HEK293T (cell line): ENCODE results near the gene USP15.
"Not testable (repeated sequence)": the region's sequence is repeated elsewhere in the genome, so short reads cannot be mapped to it uniquely, and the experiment has no call there.

Experiments used
- CTCF ChIA-PET: fragments of 350-600 bp; formaldehyde crosslinking; extraction: SDS; loops from one replicate; lab custom pipeline; 2021; ENCODE audit warnings: antibody characterized with exemption, inconsistent platforms; lab: Yijun Ruan, JAX
- POLR2A ChIA-PET: fragments of 350-600 bp; formaldehyde crosslinking; extraction: SDS; loops from one replicate; lab custom pipeline; 2020; ENCODE audit warnings: antibody characterized with exemption, inconsistent platforms; lab: Yijun Ruan, JAX
- DNase-seq: peaks from one replicate; pipeline ENCODE4 v3.0.0; 2012; ENCODE audit warnings: mixed read lengths; ENCODE audit errors: extremely low spot score
- ARNT ChIP-seq: fragments of 450-650 bp; IDR thresholded peaks from 2 replicates; pipeline ENCODE4 v1.6.1; 2017; ENCODE audit warnings: mild to moderate bottlenecking
- BHLHE40 ChIP-seq: fragments of 450-650 bp; IDR thresholded peaks from 2 replicates; pipeline ENCODE4 v1.6.1; 2016; ENCODE audit warnings: mild to moderate bottlenecking, moderate library complexity, borderline replicate concordance
- CTBP1 ChIP-seq: fragments of 450-650 bp; IDR thresholded peaks from 2 replicates; pipeline ENCODE4 v1.6.1; 2016; ENCODE audit warnings: borderline replicate concordance
- ELF4 ChIP-seq: fragments of 450-650 bp; IDR thresholded peaks from 2 replicates; pipeline ENCODE4 v1.6.1; 2017; ENCODE audit warnings: antibody characterized with exemption
- FOXA1 ChIP-seq: fragments of 450-650 bp; IDR thresholded peaks from 2 replicates; pipeline ENCODE4 v1.6.1; 2016; ENCODE audit warnings: mild to moderate bottlenecking
- FOXK2 ChIP-seq: fragments of 450-650 bp; IDR thresholded peaks from 2 replicates; pipeline ENCODE4 v1.6.1; 2016; ENCODE audit warnings: mild to moderate bottlenecking
- FOXM1 ChIP-seq: fragments of 450-650 bp; IDR thresholded peaks from 2 replicates; pipeline ENCODE4 v1.6.1; 2017; ENCODE audit warnings: mild to moderate bottlenecking, borderline replicate concordance
- HDGF ChIP-seq: fragments of 450-650 bp; IDR thresholded peaks from 2 replicates; pipeline ENCODE4 v1.6.1; 2017; ENCODE audit warnings: antibody characterized with exemption, borderline replicate concordance
- L3MBTL2 ChIP-seq: fragments of 450-650 bp; conservative IDR thresholded peaks from 2 replicates; pipeline ENCODE4 v1.6.1; 2016; ENCODE audit warnings: mild to moderate bottlenecking
- LEF1 ChIP-seq: fragments of 450-650 bp; IDR thresholded peaks from 2 replicates; pipeline ENCODE4 v1.6.1; 2017; ENCODE audit warnings: mild to moderate bottlenecking, borderline replicate concordance
- NFRKB ChIP-seq: fragments of 450-650 bp; IDR thresholded peaks from 2 replicates; pipeline ENCODE4 v1.6.1; 2016; ENCODE audit warnings: mild to moderate bottlenecking, moderate library complexity
- PKNOX1 ChIP-seq: fragments of 450-650 bp; IDR thresholded peaks from 2 replicates; pipeline ENCODE4 v1.6.1; 2016
- SP1 ChIP-seq: fragments of 450-650 bp; IDR thresholded peaks from 2 replicates; pipeline ENCODE4 v1.6.1; 2017
- SUZ12 ChIP-seq: fragments of 450-650 bp; IDR thresholded peaks from 2 replicates; pipeline ENCODE4 v1.6.1; 2016; ENCODE audit warnings: mild to moderate bottlenecking
- TARDBP ChIP-seq: fragments of 450-650 bp; IDR thresholded peaks from 2 replicates; pipeline ENCODE4 v1.6.1; 2016
- ZNF384 ChIP-seq: fragments of 450-650 bp; IDR thresholded peaks from 2 replicates; pipeline ENCODE4 v1.6.1; 2016

The USP15 gene

GRCh38 chr12:62320054-62320453 is 59.9 kb downstream of the USP15 start:
- ChIA-PET CTCF (no interaction called here), POLR2A (no interaction called here)
- DNase-seq: no peak
- no peak for TF ChIP-seq SUZ12
- no peak for TF ChIP-seq FOXM1
- TF ChIP-seq ELF4: no peak
- no peak for TF ChIP-seq ARNT
- TF ChIP-seq FOXK2: no peak
- no peak for TF ChIP-seq NFRKB
- no peak for TF ChIP-seq PKNOX1
- no peak for TF ChIP-seq L3MBTL2
- TF ChIP-seq FOXA1: no peak
- TF ChIP-seq ZNF384: no peak
- TF ChIP-seq CTBP1: no peak
- no peak for TF ChIP-seq TARDBP
- no peak for TF ChIP-seq LEF1
- TF ChIP-seq HDGF: no peak
- TF ChIP-seq BHLHE40: no peak
- TF ChIP-seq SP1: no peak

GRCh38 chr12:62323386-62323785 is 63.2 kb downstream of the USP15 start:
- DNase-seq: no peak
- ChIA-PET CTCF (no interaction called here), POLR2A (no interaction called here)
- TF ChIP-seq CTBP1 (no peak), L3MBTL2 (no peak)

GRCh38 chr12:62328296-62328921 is 68.2 kb downstream of the USP15 start:
- DNase-seq: no peak
- TF ChIP-seq ZNF384 (no peak), ARNT (no peak), SUZ12 (no peak), TARDBP (no peak), SP1 (no peak), NFRKB (no peak), BHLHE40 (no peak), HDGF (no peak), L3MBTL2 (no peak), FOXK2 (no peak), PKNOX1 (no peak), LEF1 (no peak)
- CTCF ChIA-PET: no interaction called here
- POLR2A ChIA-PET: interaction anchor here (0.6 kb wide), 1 partner anchor 48 kb away, joined by 3 read pairs; no protein-coding TSS in a partner anchor

GRCh38 chr12:62331306-62331705 is 71.1 kb downstream of the USP15 start:
- ChIA-PET POLR2A (no interaction called here), CTCF (no interaction called here)
- DNase-seq: no peak

GRCh38 chr12:62332598-62332997 is 72.4 kb downstream of the USP15 start:
- ChIA-PET POLR2A (no interaction called here), CTCF (no interaction called here)
- no peak for DNase-seq
- TF ChIP-seq BHLHE40: no peak
- TF ChIP-seq ARNT: no peak
- TF ChIP-seq SUZ12: no peak
- TF ChIP-seq FOXA1: no peak

More at GRCh38 chr12:62331306-62331705, 71.1 kb downstream of the USP15 start:
- no peak for TF ChIP-seq HDGF
- TF ChIP-seq L3MBTL2: no peak
- TF ChIP-seq ELF4: no peak
- no peak for TF ChIP-seq TARDBP
- no peak for TF ChIP-seq PKNOX1
- TF ChIP-seq CTBP1: no peak
- no peak for TF ChIP-seq FOXK2
- no peak for TF ChIP-seq ARNT
- no peak for TF ChIP-seq BHLHE40

- no peak for DNase-seq
- TF ChIP-seq PKNOX1 (no peak), NFRKB (no peak), CTBP1 (no peak), ZNF384 (no peak), SP1 (no peak), LEF1 (no peak), ARNT (no peak), L3MBTL2 (no peak)
- ChIA-PET CTCF (no interaction called here), POLR2A (no interaction called here)
Observed at GRCh38 chr12:62335057-62335456, 74.9 kb downstream of the USP15 start.

GRCh38 chr12:62335796-62336195 is 75.6 kb downstream of the USP15 start:
- TF ChIP-seq L3MBTL2 (no peak), BHLHE40 (no peak), FOXK2 (no peak), FOXA1 (no peak), CTBP1 (no peak), HDGF (no peak), SP1 (no peak), ARNT (no peak), ELF4 (no peak), NFRKB (no peak), ZNF384 (no peak), LEF1 (no peak), SUZ12 (no peak)
- DNase-seq: no peak
- ChIA-PET CTCF (no interaction called here), POLR2A (no interaction called here)

GRCh38 chr12:62337643-62338042 is 77.4 kb downstream of the USP15 start:
- CTCF ChIA-PET, POLR2A ChIA-PET, DNase-seq: not testable (repeated sequence)

- POLR2A ChIA-PET, CTCF ChIA-PET, DNase-seq: not testable (repeated sequence)
Observed at GRCh38 chr12:62342614-62343303, 82.6 kb downstream of the USP15 start.
